ENCODE data around the gene CTDP1. TPM values are rescaled to one million over a fixed set of nuclear protein-coding genes. Genes with fewer than 3 reads are reported as not detected.

The CTDP1 gene
- 10 to 100 TPM; 34.8 to 38.0 TPM for total RNA-seq

DNA sequence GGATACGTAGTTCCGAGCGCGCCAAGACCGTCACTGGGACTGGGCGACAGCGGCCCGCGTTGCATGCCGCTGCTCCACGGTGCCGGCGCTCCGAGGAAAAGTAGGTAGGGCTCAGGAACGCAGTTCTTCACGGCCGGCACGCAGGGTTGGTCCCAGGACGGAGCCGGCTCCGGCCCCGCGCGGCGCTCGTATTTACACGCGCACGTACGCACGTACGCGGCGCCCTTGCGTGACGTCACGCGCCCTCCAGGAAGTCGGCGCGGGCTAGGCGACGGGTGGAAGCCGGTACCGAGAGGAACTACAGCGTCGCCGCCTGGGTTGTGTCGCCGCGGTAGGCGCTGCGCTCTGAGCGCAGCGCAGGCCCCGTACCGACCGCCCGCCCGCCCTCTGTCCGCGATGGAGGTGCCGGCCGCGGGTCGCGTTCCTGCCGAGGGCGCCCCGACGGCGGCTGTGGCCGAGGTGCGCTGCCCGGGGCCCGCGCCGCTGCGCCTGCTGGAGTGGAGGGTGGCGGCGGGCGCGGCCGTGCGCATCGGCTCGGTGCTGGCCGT, at the start of gene CTDP1:
TSS of gene CTDP1 (plus strand) at position 252 of the 548 bp plus-strand sequence. CDS start at position 397, 145 bp downstream.
- no peaks in the 10 kb centered on the region for H3K27me3 Mint-ChIP-seq
- H3K27ac Mint-ChIP-seq, result peak within 1 kb of the TSS; percentile 96
- H3K4me1 Mint-ChIP-seq, result peaks cover 56% of the 10 kb centered on the region
- peak; percentile 91 for DNase-seq
- H3K36me3 Mint-ChIP-seq (ENCODE audit: low read depth), result peaks cover 54% of the 10 kb centered on the region
- H3K4me3 Mint-ChIP-seq, result peak within 1 kb of the TSS; percentile 94
- CTCF ChIA-PET, result no interaction called here
- peaks cover 4% of the 10 kb centered on the region for H3K9me3 Mint-ChIP-seq
- POLR2A ChIA-PET, result interaction anchor here (0.6 to 3.5 kb wide), 13 partner anchors 9 to 434 kb away, joined by 3 to 16 read pairs (median 4); partner anchors contain the start of genes ADNP2, RBFA, SLC66A2 and TXNL4A

DNA sequence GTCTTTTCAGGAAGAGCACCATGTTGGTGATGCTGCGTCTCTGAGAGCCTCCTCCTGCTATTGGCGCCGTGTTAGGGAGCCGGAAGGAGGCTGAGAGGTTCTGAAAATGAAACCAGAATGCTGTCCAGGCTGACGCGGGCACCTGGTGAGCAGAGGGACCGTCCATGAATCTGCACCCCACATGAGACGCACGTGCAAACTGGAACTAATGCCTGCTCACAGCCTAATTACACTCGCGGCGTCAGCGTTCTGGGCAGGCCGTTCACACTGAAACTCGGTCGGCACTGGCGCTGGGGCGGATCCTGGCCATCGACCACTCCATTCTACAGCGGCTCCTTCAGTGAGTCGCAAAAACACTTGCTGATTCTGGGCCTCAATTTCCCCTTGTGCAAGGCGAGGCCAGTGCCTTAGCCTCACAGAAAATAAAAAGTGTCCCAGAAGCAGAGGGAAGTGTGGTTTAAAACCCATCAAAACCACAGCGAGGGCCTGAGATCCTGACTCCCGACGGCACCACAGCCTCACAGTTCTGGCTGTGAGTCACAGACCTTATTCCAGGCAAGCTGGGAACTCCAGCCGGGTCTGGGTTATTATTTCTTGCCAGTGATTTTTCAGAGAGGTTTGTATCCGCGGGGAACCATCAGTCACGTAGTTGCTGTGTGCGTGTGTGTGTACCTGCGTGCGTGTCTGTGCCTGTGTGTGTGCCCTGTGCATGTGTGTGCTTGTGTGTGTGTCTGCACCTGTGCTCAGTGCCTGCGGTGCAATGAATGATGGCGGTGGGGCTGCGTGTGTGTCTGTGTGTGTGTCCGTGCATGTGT, 49.1 kb upstream of the CTDP1 start:
- H3K27ac Mint-ChIP-seq, result no peak overlapping the region
- POLR2A ChIA-PET, result no interaction called here

DNA sequence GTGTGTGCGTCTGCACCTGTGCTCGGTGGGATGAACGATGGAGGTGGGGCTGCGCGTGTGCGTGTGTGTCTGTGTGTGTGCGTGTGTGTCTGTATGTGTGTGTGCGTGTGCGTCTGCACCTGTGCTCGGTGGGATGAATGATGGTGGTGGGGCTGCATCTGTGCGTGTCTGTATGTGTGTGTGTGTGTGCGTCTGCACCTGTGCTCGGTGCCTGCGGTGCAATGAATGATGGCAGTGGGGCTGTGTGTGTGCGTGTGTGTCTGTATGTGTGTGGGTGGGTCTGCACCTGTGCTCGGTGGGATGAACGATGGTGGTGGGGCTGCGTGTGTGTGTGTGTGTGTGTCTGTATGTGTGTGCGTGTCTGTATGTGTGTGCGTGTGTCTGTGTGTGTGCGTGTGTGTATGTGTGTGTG, 48.5 kb upstream of the CTDP1 start:
- Mint-ChIP-seq H3K27ac (no peak overlapping the region), H3K4me3 (no peak overlapping the region), H3K9me3 (peaks cover 10% of the 10 kb centered on the region), H3K27me3 (no peaks in the 10 kb centered on the region), H3K4me1 (no peaks in the 10 kb centered on the region), H3K36me3 (ENCODE audit: low read depth) (no peaks in the 10 kb centered on the region)
- CTCF ChIA-PET, result no interaction called here
- POLR2A ChIA-PET, result no interaction called here
- DNase-seq, result no peak

More for the DNA sequence above, 49.1 kb upstream of the CTDP1 start:
- Mint-ChIP-seq H3K9me3 (peaks cover 10% of the 10 kb centered on the region), H3K27me3 (no peaks in the 10 kb centered on the region), H3K36me3 (ENCODE audit: low read depth) (no peaks in the 10 kb centered on the region), H3K4me1 (no peaks in the 10 kb centered on the region), H3K4me3 (no peak overlapping the region)
- no peak for DNase-seq
- CTCF ChIA-PET, result no interaction called here

DNA sequence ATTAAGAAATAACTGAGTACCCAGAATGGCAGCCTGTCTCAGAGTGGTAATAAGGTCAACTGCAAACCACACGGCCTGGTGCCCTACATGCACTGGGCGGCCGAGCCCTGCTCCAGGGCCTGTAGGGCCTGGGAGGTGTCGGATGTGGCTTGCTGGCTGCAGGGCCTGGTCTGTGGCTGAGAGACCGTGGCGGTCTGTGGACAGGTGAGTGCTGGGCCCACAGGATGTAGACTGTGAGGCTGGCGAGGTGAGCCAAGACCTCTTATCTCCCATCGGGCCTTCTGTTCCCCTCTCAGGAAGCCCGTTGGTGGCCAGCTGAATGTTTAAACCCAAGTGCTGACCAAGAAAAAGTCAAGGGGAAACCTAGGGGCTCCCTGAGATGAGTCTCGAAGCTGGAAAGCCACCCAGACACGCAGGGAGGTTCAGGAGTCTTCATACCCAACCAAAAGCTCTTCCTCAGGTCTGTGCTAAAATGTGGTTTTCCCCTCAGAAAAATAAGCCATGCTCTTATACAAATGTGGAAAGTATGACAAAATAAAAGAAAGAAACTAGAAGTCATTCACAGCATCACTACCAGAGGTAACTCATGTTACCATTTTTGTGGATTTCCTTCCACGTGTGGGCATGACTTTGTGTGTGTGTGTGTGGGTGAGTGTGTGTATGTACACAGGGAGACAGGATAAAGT, 47.7 kb upstream of the CTDP1 start:
- ChIA-PET POLR2A (no interaction called here), CTCF (no interaction called here)
- Mint-ChIP-seq H3K4me1 (no peaks in the 10 kb centered on the region), H3K36me3 (ENCODE audit: low read depth) (no peaks in the 10 kb centered on the region), H3K9me3 (peaks cover 10% of the 10 kb centered on the region), H3K4me3 (no peak overlapping the region), H3K27ac (no peak overlapping the region), H3K27me3 (peaks cover 1% of the 10 kb centered on the region)
- DNase-seq, result no peak

DNA sequence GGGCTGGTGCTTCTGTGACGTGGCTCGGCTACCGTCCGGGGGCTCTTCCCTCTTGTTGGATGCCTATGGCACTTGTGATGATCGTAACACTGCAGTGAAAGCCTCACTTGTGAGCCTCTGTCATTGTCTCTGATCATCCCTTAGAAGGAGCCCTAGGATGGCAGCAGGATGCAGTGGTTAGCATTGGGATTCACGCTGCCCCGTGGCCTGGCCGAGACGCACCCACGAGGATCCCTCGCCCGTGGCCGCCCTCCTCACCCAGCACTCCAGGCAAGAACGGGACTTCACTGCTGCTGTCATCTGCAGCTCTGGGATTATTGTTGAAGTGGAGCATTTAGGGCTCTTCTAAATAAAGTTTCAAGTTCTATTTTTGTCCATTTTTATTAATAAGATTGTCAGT, 46.8 kb upstream of the CTDP1 start:
- no peaks in the 10 kb centered on the region for H3K36me3 Mint-ChIP-seq (ENCODE audit: low read depth)
- no peaks in the 10 kb centered on the region for H3K4me1 Mint-ChIP-seq
- ChIA-PET CTCF (no interaction called here), POLR2A (no interaction called here)
- H3K9me3 Mint-ChIP-seq, result peaks cover 10% of the 10 kb centered on the region
- no peak overlapping the region for H3K4me3 Mint-ChIP-seq
- peaks cover 5% of the 10 kb centered on the region for H3K27me3 Mint-ChIP-seq
- no peak for DNase-seq
- H3K27ac Mint-ChIP-seq, result no peak overlapping the region

DNA sequence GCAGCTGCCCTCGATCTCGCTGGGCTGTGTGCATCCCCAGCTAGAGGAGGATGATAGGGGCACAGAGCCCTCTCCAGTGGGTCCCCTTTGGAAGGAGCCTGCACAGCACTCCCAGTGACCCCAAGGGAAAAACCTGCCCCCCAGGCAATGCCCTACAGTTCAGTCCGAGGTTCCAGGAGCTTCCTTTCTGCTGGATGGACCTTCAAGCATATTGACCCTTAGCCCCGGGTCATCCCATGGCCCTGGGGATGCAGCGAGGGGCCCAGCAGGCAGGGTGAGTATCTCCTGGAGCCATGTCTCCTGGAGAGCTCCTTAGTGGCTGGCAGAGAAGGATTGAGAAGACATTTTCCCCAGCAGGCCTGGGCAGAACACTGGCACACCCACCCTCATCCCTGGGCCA, 45.4 kb upstream of the CTDP1 start:
- Mint-ChIP-seq H3K27me3 (peaks cover 9% of the 10 kb centered on the region), H3K9me3 (peaks cover 10% of the 10 kb centered on the region), H3K27ac (no peak overlapping the region), H3K36me3 (ENCODE audit: low read depth) (no peaks in the 10 kb centered on the region), H3K4me3 (no peak overlapping the region), H3K4me1 (no peaks in the 10 kb centered on the region)
- no peak for DNase-seq
- CTCF ChIA-PET, result no interaction called here
- POLR2A ChIA-PET, result no interaction called here

- Mint-ChIP-seq H3K36me3 (ENCODE audit: low read depth) (no peaks in the 10 kb centered on the region), H3K27me3 (peaks cover 9% of the 10 kb centered on the region), H3K4me3 (no peak overlapping the region), H3K27ac (no peak overlapping the region), H3K9me3 (peaks cover 10% of the 10 kb centered on the region), H3K4me1 (no peaks in the 10 kb centered on the region)
- CTCF ChIA-PET, result no interaction called here
- POLR2A ChIA-PET, result no interaction called here
- DNase-seq, result peak; percentile 5
These were observed 44.8 kb upstream of the CTDP1 start for GRCh38 chr18:79634593-79635426.

- H3K4me1 Mint-ChIP-seq, result no peaks in the 10 kb centered on the region
- H3K27ac Mint-ChIP-seq, result no peak overlapping the region
- no peak overlapping the region for H3K4me3 Mint-ChIP-seq
- ChIA-PET CTCF (no interaction called here), POLR2A (no interaction called here)
- DNase-seq, result peak; percentile 10
- peaks cover 10% of the 10 kb centered on the region for H3K9me3 Mint-ChIP-seq
- H3K27me3 Mint-ChIP-seq, result peaks cover 9% of the 10 kb centered on the region
- no peaks in the 10 kb centered on the region for H3K36me3 Mint-ChIP-seq (ENCODE audit: low read depth)
These were observed 44.2 kb upstream of the CTDP1 start for GRCh38 chr18:79635427-79635726.

GRCh38 chr18:79637181-79637920, 42.3 kb upstream of the CTDP1 start:
- CTCF ChIA-PET, result no interaction called here
- Mint-ChIP-seq H3K9me3 (peaks cover 10% of the 10 kb centered on the region), H3K27me3 (peaks cover 9% of the 10 kb centered on the region), H3K4me3 (no peak overlapping the region), H3K27ac (no peak overlapping the region), H3K36me3 (ENCODE audit: low read depth) (no peaks in the 10 kb centered on the region), H3K4me1 (no peaks in the 10 kb centered on the region)
- POLR2A ChIA-PET, result no interaction called here
- no peak for DNase-seq

GRCh38 chr18:79637921-79638909, 41.4 kb upstream of the CTDP1 start:
- no peak for DNase-seq
- ChIA-PET CTCF (no interaction called here), POLR2A (no interaction called here)
- Mint-ChIP-seq H3K36me3 (ENCODE audit: low read depth) (no peaks in the 10 kb centered on the region), H3K27me3 (peaks cover 9% of the 10 kb centered on the region), H3K27ac (no peak overlapping the region), H3K4me1 (no peaks in the 10 kb centered on the region), H3K4me3 (no peak overlapping the region), H3K9me3 (peaks cover 10% of the 10 kb centered on the region)

DNA sequence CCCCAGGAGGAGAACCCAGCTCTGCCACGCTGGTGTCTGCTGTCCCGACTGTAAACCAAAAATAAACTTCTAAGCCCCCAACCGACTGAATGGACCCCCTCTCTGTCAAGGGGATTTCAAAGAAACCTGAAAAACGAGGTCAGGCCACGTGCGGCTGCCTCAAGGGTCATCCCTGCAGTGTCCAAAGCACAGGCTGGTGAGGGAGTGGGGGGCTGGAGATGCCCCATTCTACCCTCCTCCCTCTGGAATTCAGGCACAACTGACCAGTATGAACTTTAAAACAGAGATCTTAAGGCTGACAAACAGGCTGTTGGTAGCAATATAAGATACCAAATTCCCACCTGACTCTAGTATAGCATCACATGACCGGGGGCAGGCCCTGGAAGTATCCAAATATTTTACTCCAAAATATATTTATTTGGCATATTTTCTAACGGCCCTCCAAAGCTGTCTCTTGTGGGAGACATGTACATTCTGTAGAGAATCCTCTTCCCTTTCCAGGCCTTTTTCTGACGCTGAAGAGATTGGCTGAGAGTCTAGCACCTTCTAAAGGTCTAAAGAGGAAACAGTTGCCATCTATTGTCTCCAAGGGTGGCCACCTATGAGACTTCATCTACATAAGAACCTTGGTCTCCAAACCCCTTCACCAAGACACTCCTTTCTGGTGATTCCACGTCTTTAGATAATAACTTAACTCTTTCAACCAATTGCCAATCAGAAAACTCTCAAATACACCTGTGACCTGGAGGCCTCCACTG, 40.4 kb upstream of the CTDP1 start:
- Mint-ChIP-seq H3K4me3 (no peak overlapping the region), H3K36me3 (ENCODE audit: low read depth) (no peaks in the 10 kb centered on the region), H3K27ac (no peak overlapping the region), H3K4me1 (no peaks in the 10 kb centered on the region), H3K9me3 (peaks cover 4% of the 10 kb centered on the region), H3K27me3 (peaks cover 9% of the 10 kb centered on the region)
- POLR2A ChIA-PET, result no interaction called here
- CTCF ChIA-PET, result no interaction called here
- no peak for DNase-seq

Measured in activated CD4-positive, alpha-beta memory T cell treated with anti-CD3 and anti-CD28 coated beads, Interleukin-2, amount 10 ng/mL, durations not matched to agents 7 days and 5 days (primary cell).